Endodermal cell (in vitro differentiated cells): Measurements from ENCODE around the gene BCAR1. TPM values are rescaled to one million over a fixed set of nuclear protein-coding genes. Genes with fewer than 3 reads are reported as not detected.
"Not testable (repeated sequence)": the region's sequence is repeated elsewhere in the genome, so short reads cannot be mapped to it uniquely, and the experiment has no call there.

Source experiments
- DNase-seq: peaks from one replicate; pipeline ENCODE4 v3.0.0-alpha.2; 2017
- H3K27ac ChIP-seq: 2 replicates; pipeline ENCODE4 v1.5.1; 2013; ENCODE audit warnings: mild to moderate bottlenecking, low read depth, low read length, moderate library complexity
- H3K27me3 ChIP-seq: 2 replicates; pipeline ENCODE4 v1.6.1; 2013; ENCODE audit warnings: mild to moderate bottlenecking, low read length, moderate library complexity; ENCODE audit not compliant: insufficient read depth, control insufficient read depth, poor library complexity, severe bottlenecking
- H3K36me3 ChIP-seq: 2 replicates; pipeline ENCODE4 v1.7.0; 2013; ENCODE audit warnings: mild to moderate bottlenecking, low read length, moderate library complexity; ENCODE audit not compliant: control insufficient read depth, insufficient read depth
- H3K4me1 ChIP-seq: one replicate; pipeline ENCODE4 v1.7.0; 2013; ENCODE audit warnings: low read length; ENCODE audit not compliant: control insufficient read depth, insufficient read depth
- H3K4me3 ChIP-seq: 2 replicates; pipeline ENCODE4 v1.5.1; 2013; ENCODE audit warnings: mild to moderate bottlenecking, low read length, moderate library complexity
- H3K9ac ChIP-seq: 2 replicates; pipeline ENCODE4 v1.6.1; 2013; ENCODE audit warnings: mild to moderate bottlenecking, low read length, moderate library complexity; ENCODE audit not compliant: poor library complexity, severe bottlenecking; ENCODE audit errors: extremely low read depth
- H3K9me3 ChIP-seq: 2 replicates; pipeline ENCODE4 v1.6.1; 2013; ENCODE audit warnings: mild to moderate bottlenecking, low read length, moderate library complexity; ENCODE audit not compliant: control insufficient read depth
- H3K27ac Mint-ChIP-seq: 2 replicates; pipeline ENCODE4 v1.8.0; 2020; ENCODE audit warnings: mixed read lengths
- H3K27me3 Mint-ChIP-seq: 2 replicates; pipeline ENCODE4 v1.8.0; 2021; ENCODE audit warnings: mild to moderate bottlenecking, mixed read lengths; ENCODE audit not compliant: insufficient read depth
- H3K36me3 Mint-ChIP-seq: 2 replicates; pipeline ENCODE4 v1.8.0; 2020; ENCODE audit warnings: low read depth, mixed read lengths
- H3K4me1 Mint-ChIP-seq: 2 replicates; pipeline ENCODE4 v1.8.0; 2020; ENCODE audit warnings: mixed read lengths
- H3K4me3 Mint-ChIP-seq: 2 replicates; pipeline ENCODE4 v1.8.0; 2020; ENCODE audit warnings: mild to moderate bottlenecking, moderate library complexity, mixed read lengths
- H3K9me3 Mint-ChIP-seq: 2 replicates; pipeline ENCODE4 v1.8.0; 2020; ENCODE audit warnings: mild to moderate bottlenecking, mixed read lengths
- CTCF ChIP-seq: fragments of 200-600 bp; sonication (generic); conservative IDR thresholded peaks from 2 replicates; pipeline ENCODE4 v1.5.0; 2021; ENCODE audit warnings: antibody characterized with exemption, mild to moderate bottlenecking
- WGBS, 2 experiments: methylation state at CpG; one replicate each; pipeline versions ENCODE4 v1.1.5 to v1.1.7; 2013; ENCODE audit warnings: missing lambda C conversion rate in 2 of 2, mixed read lengths in 1 of 2; ENCODE audit not compliant: insufficient coverage in 1 of 2, insufficient read length in 1 of 2; 5-methylcytosine and 5-hydroxymethylcytosine counted together
- total RNA-seq, 2 donors: library from RNA; stranded (reverse); fragmentation: NEBNext Ultra II Directional in 1 of 2; extraction: Animal tissue kit (Norgen Biotek cat#: 25700) in 1 of 2; gene quantifications; 2 replicates in 1 of 2; 3 replicates in 1 of 2; pipeline ENCODE4 v1.2.1, GENCODE V29; 2021

Gene BCAR1
- total RNA-seq, 2 donors from 2014 or later: 56.2 to 74.3 TPM

- no peak for TF ChIP-seq CTCF
- H3K36me3 ChIP-seq: peaks cover 19% of the 10 kb centered on the region
- no peaks in the 10 kb centered on the region for H3K4me1 ChIP-seq
- Mint-ChIP-seq H3K36me3 (peaks cover 28% of the 10 kb centered on the region), H3K9me3 (peaks cover 4% of the 10 kb centered on the region), H3K4me3 (no peak overlapping the region), H3K4me1 (peaks cover 3% of the 10 kb centered on the region), H3K27ac (no peak overlapping the region), H3K27me3 (no peaks in the 10 kb centered on the region)
- H3K27ac ChIP-seq: no peak overlapping the region
- H3K27me3 ChIP-seq: no peaks in the 10 kb centered on the region
- no peak for DNase-seq
- no peak overlapping the region for H3K9ac ChIP-seq
- WGBS, 2 experiments: 90 to 98% methylated on average over 5 to 6 of the region's 6 CpGs
- H3K9me3 ChIP-seq: peaks cover 4% of the 10 kb centered on the region
- no peak overlapping the region for H3K4me3 ChIP-seq
These were observed 35.0 kb upstream of the BCAR1 start for GRCh38 chr16:75286389-75286788.

- DNase-seq: no peak
- no peak overlapping the region for H3K27ac Mint-ChIP-seq
- H3K27me3 ChIP-seq: no peaks in the 10 kb centered on the region
- peaks cover 4% of the 10 kb centered on the region for H3K9me3 ChIP-seq
- H3K4me1 Mint-ChIP-seq: no peaks in the 10 kb centered on the region
- H3K9ac ChIP-seq: no peak overlapping the region
- peaks cover 4% of the 10 kb centered on the region for H3K9me3 Mint-ChIP-seq
- no peaks in the 10 kb centered on the region for H3K27me3 Mint-ChIP-seq
- no peak overlapping the region for H3K27ac ChIP-seq
- no peak overlapping the region for H3K4me3 ChIP-seq
- H3K36me3 Mint-ChIP-seq: peaks cover 19% of the 10 kb centered on the region
- H3K4me1 ChIP-seq: no peaks in the 10 kb centered on the region
- H3K4me3 Mint-ChIP-seq: no peak overlapping the region
- TF ChIP-seq CTCF: no peak
- 89 to 95% methylated on average over 11 of the region's 11 CpGs for WGBS, 2 experiments
- H3K36me3 ChIP-seq: peaks cover 7% of the 10 kb centered on the region
These were observed 31.2 kb upstream of the BCAR1 start for GRCh38 chr16:75282466-75283281.

GRCh38 chr16:75281826-75282225 is 30.4 kb upstream of the BCAR1 start:
- H3K27ac Mint-ChIP-seq: no peak overlapping the region
- no peak overlapping the region for H3K4me3 Mint-ChIP-seq
- Histone ChIP-seq H3K9ac (no peak overlapping the region), H3K4me1 (no peaks in the 10 kb centered on the region), H3K27ac (no peak overlapping the region), H3K27me3 (no peaks in the 10 kb centered on the region), H3K9me3 (peaks cover 4% of the 10 kb centered on the region), H3K4me3 (no peak overlapping the region), H3K36me3 (peaks cover 7% of the 10 kb centered on the region)
- TF ChIP-seq CTCF: no peak
- no peaks in the 10 kb centered on the region for H3K27me3 Mint-ChIP-seq
- 91 to 100% methylated on average over 4 to 6 of the region's 6 CpGs for WGBS, 2 experiments
- no peak for DNase-seq
- peaks cover 19% of the 10 kb centered on the region for H3K36me3 Mint-ChIP-seq
- H3K4me1 Mint-ChIP-seq: no peaks in the 10 kb centered on the region
- peaks cover 4% of the 10 kb centered on the region for H3K9me3 Mint-ChIP-seq

- H3K4me1 ChIP-seq, H3K4me1 Mint-ChIP-seq, H3K4me3 ChIP-seq, H3K9me3 Mint-ChIP-seq, H3K9me3 ChIP-seq, H3K27ac Mint-ChIP-seq, H3K36me3 ChIP-seq, H3K27me3 Mint-ChIP-seq, DNase-seq, H3K27ac ChIP-seq, H3K4me3 Mint-ChIP-seq, H3K9ac ChIP-seq, H3K27me3 ChIP-seq: not testable (repeated sequence)
- H3K36me3 Mint-ChIP-seq: peaks cover 14% of the 10 kb centered on the region
- WGBS, 2 experiments: 95 to 100% methylated on average over 2 of the region's 2 CpGs
These were observed 29.6 kb upstream of the BCAR1 start for GRCh38 chr16:75281009-75281408.
